T-helper 1 cell (primary cell): ENCODE results near the gene PITPNM3.
A peak's percentile ranks its signal among the peaks of the same experiment; 100 is the strongest.

Experiments used
- DNase-seq, 5 donors: peaks; one replicate each; pipeline ENCODE4 v3.0.0-alpha.2; 2012 to 2020

PITPNM3 gene

GRCh38 chr17:6458460-6458950 lies 97.8 kb downstream of the PITPNM3 start:
- no peak for DNase-seq

GRCh38 chr17:6457688-6458459 lies 98.5 kb downstream of the PITPNM3 start:
- DNase-seq: no peak

GRCh38 chr17:6456914-6457687 lies 99.3 kb downstream of the PITPNM3 start:
- DNase-seq: no peak

GRCh38 chr17:6456321-6456720 lies 100.0 kb downstream of the PITPNM3 start:
- DNase-seq: no peak

GRCh38 chr17:6455321-6455705 lies 101.0 kb downstream of the PITPNM3 start:
- peak in 3 of 5 donors; percentile 24 to 31 (median 27) for DNase-seq

GRCh38 chr17:6454495-6455320 lies 101.6 kb downstream of the PITPNM3 start:
- DNase-seq: no peak

- DNase-seq: no peak
These were observed 102.9 kb downstream of the PITPNM3 start for GRCh38 chr17:6453279-6454024.

GRCh38 chr17:6452471-6453266 lies 103.7 kb downstream of the PITPNM3 start:
- DNase-seq: no peak

GRCh38 chr17:6450926-6451832 lies 105.2 kb downstream of the PITPNM3 start:
- no peak for DNase-seq

- DNase-seq: no peak
These were observed 107.0 kb downstream of the PITPNM3 start for GRCh38 chr17:6449307-6449706.

- DNase-seq: no peak
These were observed 107.9 kb downstream of the PITPNM3 start for GRCh38 chr17:6448473-6448872.

GRCh38 chr17:6446516-6447100 lies 109.7 kb downstream of the PITPNM3 start:
- DNase-seq: no peak

GRCh38 chr17:6444571-6445335 lies 111.6 kb downstream of the PITPNM3 start:
- no peak for DNase-seq

GRCh38 chr17:6443692-6444570 lies 112.4 kb downstream of the PITPNM3 start, which contains the start of gene PIMREG:
PIMREG (plus strand) TSS chr17:6444455; CDS start chr17:6445111, 656 bp downstream.
- DNase-seq: peak; percentile 78 to 93 (median 87)

GRCh38 chr17:6442775-6443174 lies 113.6 kb downstream of the PITPNM3 start:
- DNase-seq: no peak

GRCh38 chr17:6439951-6440350 lies 116.4 kb downstream of the PITPNM3 start:
- no peak for DNase-seq

GRCh38 chr17:6437956-6438355 lies 118.4 kb downstream of the PITPNM3 start:
- no peak for DNase-seq

GRCh38 chr17:6437466-6437865 lies 118.9 kb downstream of the PITPNM3 start:
- DNase-seq: no peak
